Left lung (tissue), 10 donors: ENCODE results near the gene FIZ1. TPM values are rescaled to one million over a fixed set of nuclear protein-coding genes. Genes with fewer than 3 reads are reported as not detected.
A peak's percentile ranks its signal among the peaks of the same experiment; 100 is the strongest.

ENCODE experiments used
- ATAC-seq: fragments of 200-7000 bp; cut with Tn5 transposase; one replicate; pipeline ENCODE4 v1.9.1; 2020; ENCODE audit warnings: moderate library complexity
- DNase-seq, 4 donors: peaks; one replicate each; pipeline ENCODE4 v3.0.0-alpha.2; 2013 to 2020
- H3K27ac ChIP-seq, 2 donors: fragments of 200-600 bp; sonication (generic) in 1 of 2; one replicate each; pipeline versions ENCODE4 v1.5.0 to v1.8.0; 2020 to 2021
- H3K27me3 ChIP-seq, 2 donors: fragments of 200-600 bp; sonication (generic) in 1 of 2; one replicate each; pipeline versions ENCODE4 v1.5.0 to v1.8.0; 2020 to 2021
- H3K36me3 ChIP-seq, 2 donors: fragments of 200-600 bp; sonication (generic) in 1 of 2; one replicate each; pipeline versions ENCODE4 v1.5.0 to v1.8.0; 2020 to 2021
- H3K4me1 ChIP-seq, 2 donors: fragments of 200-600 bp; one replicate each; pipeline ENCODE4 v1.8.0; 2021
- H3K4me3 ChIP-seq, 2 donors: fragments of 200-600 bp; sonication (generic) in 1 of 2; one replicate each; pipeline versions ENCODE4 v1.5.0 to v1.8.0; 2020 to 2021; ENCODE audit warnings: mild to moderate bottlenecking in 1 of 2
- H3K9me3 ChIP-seq, 2 donors: fragments of 200-600 bp; sonication (generic) in 1 of 2; one replicate each; pipeline versions ENCODE4 v1.5.0 to v1.8.0; 2020 to 2021
- CTCF ChIP-seq, 2 donors: fragments of 200-600 bp; sonication (generic) in 1 of 2; IDR thresholded peaks; one replicate each; pipeline versions ENCODE4 v1.5.0 to v1.8.0; 2021; ENCODE audit warnings: antibody characterized with exemption in 2 of 2
- intact Hi-C, 2 donors: fragments of 100-400 bp; cut with DNase I; formaldehyde crosslinking; loops; one replicate each; pipeline versions ENCODE4 v1.11.2 to v1.14.2; 2022
- polyA plus RNA-seq, 6 donors: library from polyadenylated mRNA; unstranded; fragments of 120-200 nt; gene quantifications; one replicate each; pipeline ENCODE4 v1.2.1, GENCODE V29; 2013; ENCODE audit not compliant: insufficient read length in 6 of 6
- total RNA-seq, 2 donors: library from RNA; stranded (reverse); fragmentation: NEBNext Ultra II Directional; extraction: Animal tissue kit (Norgen Biotek cat#: 25700); gene quantifications; one replicate each; pipeline ENCODE4 v1.2.1, GENCODE V29; 2021
- donor health status: DM: no; HTN: yes; CAD: no.
- donor health status: DM: no; HTN: no; CAD: no.

FIZ1 gene
- total and polyA plus RNA-seq, 8 donors, result 11.0 to 22.6 (median 17.6) TPM

GRCh38 chr19:55640043-55640576 lies 40.8 kb upstream of the FIZ1 start:
- Histone ChIP-seq H3K27me3 (peaks cover 0 to 13% of the 10 kb centered on the region in 2 donors), H3K9me3 (no peaks in the 10 kb centered on the region), H3K27ac (peak overlapping the region; percentile 85 to 92), H3K36me3 (peaks cover 0 to 5% of the 10 kb centered on the region in 2 donors), H3K4me3 (peak overlapping the region; percentile 74 to 81), H3K4me1 (peaks cover 17 to 84% of the 10 kb centered on the region in 2 donors)
- ATAC-seq (peak; percentile 47), DNase-seq (peak in 3 of 4 donors; percentile 77 to 91 (median 77))
- peak; percentile 37 for TF ChIP-seq CTCF (IDR thresholded peaks at IDR 0.05)
- intact Hi-C loops, result no loop called here

- ATAC-seq (no peak), DNase-seq (peak in 1 of 4 donors; percentile 41)
- Histone ChIP-seq H3K27me3 (peaks cover 0 to 13% of the 10 kb centered on the region in 2 donors), H3K4me1 (peaks cover 17 to 77% of the 10 kb centered on the region in 2 donors), H3K36me3 (no peaks in the 10 kb centered on the region), H3K27ac (no peak overlapping the region), H3K4me3 (no peak overlapping the region), H3K9me3 (no peaks in the 10 kb centered on the region)
- peak in 1 of 2 donors; percentile 37 for TF ChIP-seq CTCF (IDR thresholded peaks at IDR 0.05)
- intact Hi-C loops, result no loop called here
Observed at GRCh38 chr19:55638864-55639359, 39.6 kb upstream of the FIZ1 start.

GRCh38 chr19:55637534-55637933 lies 38.2 kb upstream of the FIZ1 start:
- H3K36me3 ChIP-seq, result no peaks in the 10 kb centered on the region
- no peak overlapping the region for H3K27ac ChIP-seq
- H3K27me3 ChIP-seq, result peaks cover 0 to 8% of the 10 kb centered on the region in 2 donors
- H3K9me3 ChIP-seq, result no peaks in the 10 kb centered on the region
- no peak overlapping the region for H3K4me3 ChIP-seq
- DNase-seq, result peak in 1 of 4 donors; percentile 57
- no peak for ATAC-seq
- intact Hi-C loops, result no loop called here
- no peak for TF ChIP-seq CTCF (IDR thresholded peaks at IDR 0.05)
- peaks cover 17 to 70% of the 10 kb centered on the region in 2 donors for H3K4me1 ChIP-seq

GRCh38 chr19:55636723-55637122 lies 37.4 kb upstream of the FIZ1 start:
- Histone ChIP-seq H3K4me3 (no peak overlapping the region), H3K27ac (no peak overlapping the region), H3K27me3 (peaks cover 0 to under 1% of the 10 kb centered on the region in 2 donors), H3K4me1 (peaks cover 17 to 70% of the 10 kb centered on the region in 2 donors), H3K9me3 (no peaks in the 10 kb centered on the region), H3K36me3 (no peaks in the 10 kb centered on the region)
- intact Hi-C loops, result no loop called here
- TF ChIP-seq CTCF (IDR thresholded peaks at IDR 0.05), result no peak
- DNase-seq, result no peak
- no peak for ATAC-seq

- intact Hi-C loops, result no loop called here
- ATAC-seq, result no peak
- H3K4me3 ChIP-seq, result peak overlapping the region; percentile 76 to 87
- no peak for TF ChIP-seq CTCF (IDR thresholded peaks at IDR 0.05)
- DNase-seq, result peak in 1 of 4 donors; percentile 9
- H3K4me1 ChIP-seq, result peaks cover 17 to 66% of the 10 kb centered on the region in 2 donors
- no peaks in the 10 kb centered on the region for H3K9me3 ChIP-seq
- no peaks in the 10 kb centered on the region for H3K27me3 ChIP-seq
- H3K36me3 ChIP-seq, result no peaks in the 10 kb centered on the region
- H3K27ac ChIP-seq, result peak overlapping the region in 1 of 2 donors; percentile 95
Observed at GRCh38 chr19:55635856-55636440, 36.6 kb upstream of the FIZ1 start.
